ENCODE results near the gene CYP2D6.

Gene CYP2D6

GRCh38 chr22:42079319-42080251, 51.0 kb downstream of the CYP2D6 start, which contains the start of gene SMDT1:
TSS of gene SMDT1 (plus strand) at chr22:42079700. CDS start at chr22:42079769, 69 bp downstream.
- DNase-seq = peak; percentile 98

- no peak for DNase-seq
Observed at GRCh38 chr22:42078469-42079318, 51.9 kb downstream of the CYP2D6 start.

- no peak for DNase-seq
Observed at GRCh38 chr22:42077486-42078125, 53.0 kb downstream of the CYP2D6 start.

GRCh38 chr22:42076764-42077485, 53.7 kb downstream of the CYP2D6 start:
- DNase-seq = no peak

All from hematopoietic multipotent progenitor cell treated with erythropoietin and hydrocortisone succinate and interleukin-3 and kit ligand, for 8 days (in vitro differentiated cells).